GM23248 (cell line): Measurements from ENCODE around the gene GPR27. TPM values are rescaled to one million over a fixed set of nuclear protein-coding genes. Genes with fewer than 3 reads are reported as not detected.

Experiments
- DNase-seq: peaks from one replicate; pipeline ENCODE4 v3.0.0-alpha.2; 2015
- H2AFZ ChIP-seq: fragments of 200-600 bp; sonication (generic); 2 replicates; pipeline ENCODE4 v1.6.1; 2016; ENCODE audit warnings: antibody characterized with exemption
- H3F3A ChIP-seq: fragments of 200-600 bp; sonication (generic); 2 replicates; pipeline ENCODE4 v1.6.1; 2016; ENCODE audit warnings: mild to moderate bottlenecking, antibody characterized with exemption, mixed run types; ENCODE audit not compliant: insufficient read depth
- H3K27ac ChIP-seq: fragments of 200-600 bp; sonication (generic); 2 replicates; pipeline ENCODE4 v1.5.1; 2016; ENCODE audit warnings: mild to moderate bottlenecking
- H3K27me3 ChIP-seq: fragments of 200-600 bp; sonication (generic); replicated peaks from 2 replicates; pipeline ENCODE4 v1.6.1; 2016; ENCODE audit warnings: mild to moderate bottlenecking; ENCODE audit not compliant: insufficient read depth
- H3K36me3 ChIP-seq: fragments of 200-600 bp; sonication (generic); 2 replicates; pipeline ENCODE4 v1.6.1; 2016; ENCODE audit warnings: low read depth, mild to moderate bottlenecking
- H3K4me1 ChIP-seq: fragments of 200-600 bp; sonication (generic); 2 replicates; pipeline ENCODE4 v1.6.1; 2016; ENCODE audit warnings: mild to moderate bottlenecking; ENCODE audit not compliant: insufficient read depth
- H3K4me2 ChIP-seq: fragments of 200-600 bp; sonication (generic); one replicate; pipeline ENCODE4 v1.6.1; 2016; ENCODE audit warnings: mild to moderate bottlenecking; ENCODE audit not compliant: unreplicated experiment
- H3K4me3 ChIP-seq: fragments of 200-600 bp; sonication (generic); 2 replicates; pipeline ENCODE4 v1.5.1; 2016; ENCODE audit warnings: mild to moderate bottlenecking
- H3K79me2 ChIP-seq: fragments of 200-600 bp; sonication (generic); 2 replicates; pipeline ENCODE4 v1.6.1; 2016; ENCODE audit warnings: mild to moderate bottlenecking; ENCODE audit not compliant: insufficient read depth
- H3K9ac ChIP-seq: fragments of 200-600 bp; sonication (generic); 2 replicates; pipeline ENCODE4 v1.6.1; 2016; ENCODE audit warnings: mild to moderate bottlenecking
- H3K9me2 ChIP-seq: fragments of 200-600 bp; sonication (generic); 2 replicates; pipeline ENCODE4 v1.6.1; 2016; ENCODE audit warnings: mixed run types, mild to moderate bottlenecking, moderate library complexity; ENCODE audit not compliant: insufficient read depth
- H3K9me3 ChIP-seq: fragments of 200-600 bp; sonication (generic); one replicate; pipeline ENCODE4 v1.6.1; 2017; ENCODE audit warnings: low read depth
- H4K20me1 ChIP-seq: fragments of 200-600 bp; sonication (generic); 2 replicates; pipeline ENCODE4 v1.6.0; 2016; ENCODE audit not compliant: insufficient read depth
- EZH2 ChIP-seq: fragments of 200-600 bp; sonication (generic); IDR thresholded peaks from 2 replicates; pipeline ENCODE4 v1.6.1; 2018; ENCODE audit warnings: antibody characterized with exemption, mild to moderate bottlenecking; ENCODE audit not compliant: insufficient read depth, poor library complexity, severe bottlenecking
- EZH2phosphoT487 ChIP-seq: fragments of 200-600 bp; sonication (generic); IDR thresholded peaks from 2 replicates; pipeline ENCODE4 v1.6.1; 2018; ENCODE audit warnings: antibody characterized with exemption, moderate library complexity, mild to moderate bottlenecking, low read depth; ENCODE audit not compliant: insufficient read depth
- WGBS, 2 experiments: methylation state at CpG; one replicate each; pipeline ENCODE4 v1.1.6; 2015 to 2017; ENCODE audit warnings: low lambda C conversion rate in 2 of 2, low coverage in 1 of 2; ENCODE audit errors: missing lambda C conversion rate in 2 of 2; 5-methylcytosine and 5-hydroxymethylcytosine counted together
- in situ Hi-C: fragments of 300-500 bp; cut with MboI; formaldehyde crosslinking; loops from 2 replicates; pipeline ENCODE4 v1.15.0; 2020
- polyA plus RNA-seq: library from polyadenylated mRNA; unstranded; fragments of >200 nt; fragmentation: Nextera tagmentation; extraction: Ambion mirVana; gene quantifications from 2 replicates; pipeline ENCODE4 v1.2.1, GENCODE V29; 2016
- total RNA-seq: library from RNA; depleted of rRNA; stranded (reverse); fragments of >200 nt; shearing (Covaris generic); gene quantifications from 2 replicates; pipeline ENCODE4 v1.2.3, GENCODE V29; 2014

GPR27 gene
- total and polyA plus RNA-seq, 2 experiments from 2014 or later, result not detected

- Histone ChIP-seq H3K79me2 (no peaks in the 10 kb centered on the region), H3K9me3 (no peaks in the 10 kb centered on the region), H3K9ac (no peak overlapping the region), H3K4me3 (no peak overlapping the region), H3F3A (no peaks in the 10 kb centered on the region), H4K20me1 (no peaks in the 10 kb centered on the region), H2AFZ (no peak overlapping the region), H3K9me2 (no peaks in the 10 kb centered on the region), H3K4me1 (no peaks in the 10 kb centered on the region), H3K27me3 (peaks cover 65% of the 10 kb centered on the region), H3K27ac (no peak overlapping the region), H3K36me3 (no peaks in the 10 kb centered on the region), H3K4me2 (no peak overlapping the region)
- no peak for TF ChIP-seq EZH2phosphoT487
- no peak for TF ChIP-seq EZH2
- DNase-seq, result peak; percentile 7
- 10 to 13% methylated on average over 6 of the region's 6 CpGs for WGBS, 2 experiments
- in situ Hi-C loops, result no loop called here
Measured at GRCh38 chr3:71786551-71786950, 32.9 kb downstream of the GPR27 start.

DNA sequence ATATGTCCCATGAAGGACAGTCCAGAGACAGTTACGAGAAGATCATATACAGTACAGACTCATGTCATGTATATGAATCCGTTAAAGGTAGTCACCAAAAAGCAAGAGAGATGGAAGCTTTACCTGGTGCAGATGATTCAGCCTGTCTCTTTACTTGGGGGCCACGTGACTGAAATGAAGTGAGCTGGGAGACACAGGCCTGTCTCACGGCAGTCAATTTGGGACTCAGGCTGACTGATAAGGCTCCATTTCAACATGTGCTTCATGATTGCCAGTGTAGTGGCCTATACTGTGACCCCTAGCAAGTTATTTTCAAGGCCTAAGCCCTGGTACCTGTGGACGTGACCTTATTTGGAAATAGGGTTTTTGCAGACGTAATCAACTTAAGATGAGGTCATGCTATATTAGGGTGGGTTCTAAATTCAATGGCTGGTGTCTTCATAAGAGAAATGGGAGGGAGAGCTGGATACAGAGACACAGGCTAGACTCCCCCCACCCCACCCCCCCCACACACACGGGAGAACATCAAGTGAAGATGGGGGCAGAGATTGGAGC, 34.3 kb downstream of the GPR27 start:
- TF ChIP-seq EZH2phosphoT487 (no peak), EZH2 (no peak)
- peaks cover 60% of the 10 kb centered on the region for H3K27me3 ChIP-seq
- H3K9ac ChIP-seq, result no peak overlapping the region
- H2AFZ ChIP-seq, result no peak overlapping the region
- no peak for DNase-seq
- H3K4me1 ChIP-seq, result no peaks in the 10 kb centered on the region
- no peaks in the 10 kb centered on the region for H3F3A ChIP-seq
- 69 to 75% methylated on average over 7 of the region's 7 CpGs for WGBS, 2 experiments
- in situ Hi-C loops, result no loop called here
- H3K36me3 ChIP-seq, result no peaks in the 10 kb centered on the region
- no peaks in the 10 kb centered on the region for H3K9me2 ChIP-seq
- H3K4me3 ChIP-seq, result no peak overlapping the region
- no peaks in the 10 kb centered on the region for H3K9me3 ChIP-seq
- H4K20me1 ChIP-seq, result no peaks in the 10 kb centered on the region
- no peak overlapping the region for H3K27ac ChIP-seq
- no peak overlapping the region for H3K4me2 ChIP-seq
- no peaks in the 10 kb centered on the region for H3K79me2 ChIP-seq

DNA sequence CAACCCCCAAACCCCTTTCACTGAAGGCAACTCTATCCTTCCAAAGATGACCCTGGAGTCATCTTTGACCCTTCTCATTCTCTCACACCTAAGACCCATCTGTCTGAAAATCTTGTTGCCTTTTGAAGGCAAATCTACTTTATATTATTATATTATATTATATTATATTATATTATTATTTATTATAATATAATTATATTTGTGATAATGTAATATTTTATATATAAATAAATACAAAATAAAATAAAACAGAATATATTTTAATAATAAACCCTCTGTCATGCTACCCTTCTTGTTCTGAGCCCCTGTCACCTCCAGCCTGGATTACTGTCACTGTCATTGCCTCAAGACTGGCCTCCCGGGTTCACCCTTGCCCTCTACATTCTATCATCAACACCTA, 36.3 kb downstream of the GPR27 start:
- TF ChIP-seq EZH2, result no peak
- H3K36me3 ChIP-seq, result no peaks in the 10 kb centered on the region
- DNase-seq, result no peak
- H3K4me2 ChIP-seq, result no peak overlapping the region
- H3K4me3 ChIP-seq, result no peak overlapping the region
- H3K4me1 ChIP-seq, result no peaks in the 10 kb centered on the region
- no peaks in the 10 kb centered on the region for H3F3A ChIP-seq
- H4K20me1 ChIP-seq, result no peaks in the 10 kb centered on the region
- no peak overlapping the region for H3K9ac ChIP-seq
- no peaks in the 10 kb centered on the region for H3K79me2 ChIP-seq
- no peaks in the 10 kb centered on the region for H3K9me3 ChIP-seq
- H3K27me3 ChIP-seq, result peaks cover 58% of the 10 kb centered on the region
- WGBS, 2 experiments, result 32 to 36% methylated on average over 1 of the region's 1 CpG
- in situ Hi-C loops, result no loop called here
- no peak overlapping the region for H2AFZ ChIP-seq
- no peaks in the 10 kb centered on the region for H3K9me2 ChIP-seq
- no peak overlapping the region for H3K27ac ChIP-seq

DNA sequence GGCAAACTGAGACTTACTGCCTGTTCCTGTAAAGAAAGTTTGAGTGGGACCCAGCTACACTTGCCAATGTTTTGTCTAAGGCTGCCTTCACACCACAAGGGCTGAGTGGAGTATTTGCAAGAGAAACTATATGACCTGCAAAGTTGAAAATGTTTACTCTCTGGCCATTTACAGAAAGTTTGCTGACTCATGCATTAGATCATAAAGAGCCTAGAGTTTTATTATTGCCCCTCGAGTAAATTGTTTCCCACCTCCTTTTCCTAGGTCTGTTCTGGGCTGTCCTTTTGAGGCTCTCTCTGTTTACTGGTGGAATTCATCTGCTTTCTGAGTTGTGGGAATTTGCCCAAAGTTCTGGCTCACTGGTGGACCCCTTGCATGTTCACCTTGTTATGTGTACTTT, 38.0 kb downstream of the GPR27 start:
- H3K27ac ChIP-seq, result no peak overlapping the region
- 60 to 71% methylated on average over 1 of the region's 1 CpG for WGBS, 2 experiments
- no peaks in the 10 kb centered on the region for H3K9me2 ChIP-seq
- no peak overlapping the region for H3K4me3 ChIP-seq
- DNase-seq, result peak; percentile 10
- in situ Hi-C loops, result no loop called here
- no peak overlapping the region for H3K4me2 ChIP-seq
- H3K36me3 ChIP-seq, result no peaks in the 10 kb centered on the region
- no peaks in the 10 kb centered on the region for H3K9me3 ChIP-seq
- H2AFZ ChIP-seq, result no peak overlapping the region
- H3K4me1 ChIP-seq, result no peaks in the 10 kb centered on the region
- H4K20me1 ChIP-seq, result no peaks in the 10 kb centered on the region
- TF ChIP-seq EZH2phosphoT487 (no peak), EZH2 (no peak)
- no peak overlapping the region for H3K9ac ChIP-seq
- H3K27me3 ChIP-seq, result peaks cover 61% of the 10 kb centered on the region
- H3F3A ChIP-seq, result no peaks in the 10 kb centered on the region
- H3K79me2 ChIP-seq, result no peaks in the 10 kb centered on the region

DNA sequence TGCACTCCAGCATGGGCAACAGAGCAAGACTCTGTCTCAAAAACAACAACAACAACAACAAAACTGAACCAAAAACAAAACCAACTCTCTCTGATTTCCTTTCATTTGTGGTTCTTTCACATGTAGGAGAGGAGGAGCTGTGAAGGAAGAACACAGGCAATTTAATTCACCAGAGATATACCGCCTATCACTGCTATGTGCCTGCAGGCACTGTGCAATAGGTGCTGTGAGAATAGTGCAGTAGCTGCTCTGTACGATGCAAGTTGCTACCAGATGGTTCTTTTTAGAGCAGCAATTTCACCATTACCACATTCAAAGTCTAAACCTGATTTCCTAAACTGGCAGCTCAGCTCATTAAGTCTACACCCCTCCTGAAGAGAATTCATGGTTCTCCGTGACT, 42.6 kb downstream of the GPR27 start:
- WGBS, 2 experiments, result 48 to 50% methylated on average over 3 of the region's 3 CpGs
- Histone ChIP-seq H4K20me1 (no peaks in the 10 kb centered on the region), H3K4me2 (no peak overlapping the region), H3K9me2 (no peaks in the 10 kb centered on the region), H3K4me1 (no peaks in the 10 kb centered on the region), H3K4me3 (no peak overlapping the region), H3K27ac (no peak overlapping the region), H2AFZ (no peak overlapping the region), H3K27me3 (peaks cover 76% of the 10 kb centered on the region), H3K36me3 (no peaks in the 10 kb centered on the region), H3K79me2 (no peaks in the 10 kb centered on the region), H3F3A (no peaks in the 10 kb centered on the region), H3K9me3 (no peaks in the 10 kb centered on the region), H3K9ac (no peak overlapping the region)
- no peak for DNase-seq
- in situ Hi-C loops, result no loop called here
- TF ChIP-seq EZH2phosphoT487, result no peak
- TF ChIP-seq EZH2, result no peak
